ENCODE measurements around the gene ETFBKMT. TPM values are rescaled to one million over a fixed set of nuclear protein-coding genes. Genes with fewer than 3 reads are reported as not detected.

Gene ETFBKMT
- polyA plus RNA-seq, 1 of the 3 experiments (the other 2 are of a cell fraction): 1.6 TPM

DNA sequence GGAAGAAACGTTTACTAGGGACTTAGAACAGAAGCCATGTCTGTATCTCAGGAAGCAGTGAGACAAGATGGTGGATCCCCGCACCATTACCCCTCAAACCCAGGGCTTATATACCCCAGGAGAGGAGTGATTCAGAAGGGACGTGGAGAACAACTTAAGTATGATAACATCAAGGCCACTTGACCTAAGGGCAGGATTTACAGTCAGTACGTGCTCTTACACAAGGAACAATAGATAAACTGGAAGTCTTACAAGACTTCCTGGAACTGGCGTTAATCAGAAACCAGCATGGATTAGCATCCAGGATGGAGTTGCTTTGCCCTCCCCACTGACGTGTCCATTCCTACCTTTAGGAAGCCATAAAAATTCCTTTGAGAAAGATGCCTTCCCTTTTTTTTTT, 8.6 kb upstream of the ETFBKMT start:
- TF ChIP-seq, protein P1, sequence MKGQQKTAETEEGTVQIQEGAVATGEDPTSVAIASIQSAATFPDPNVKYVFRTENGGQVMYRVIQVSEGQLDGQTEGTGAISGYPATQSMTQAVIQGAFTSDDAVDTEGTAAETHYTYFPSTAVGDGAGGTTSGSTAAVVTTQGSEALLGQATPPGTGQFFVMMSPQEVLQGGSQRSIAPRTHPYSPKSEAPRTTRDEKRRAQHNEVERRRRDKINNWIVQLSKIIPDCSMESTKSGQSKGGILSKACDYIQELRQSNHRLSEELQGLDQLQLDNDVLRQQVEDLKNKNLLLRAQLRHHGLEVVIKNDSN (IDR thresholded peaks at IDR 0.05; ENCODE audit: borderline replicate concordance, low read depth): no peak
- TF ChIP-seq GATA2 (CRISPR knock-in tag; IDR thresholded peaks at IDR 0.05) (no peak), TAF1 (IDR thresholded peaks at IDR 0.05; ENCODE audit: borderline replicate concordance, low read depth, low read length) (0 out of 2 replicates have a peak, but pooled peaks have one; percentile 11), YY1 (IDR thresholded peaks at IDR 0.05; ENCODE audit: low read depth) (peak; percentile 77; the same call in 1 of the 2 replicates), CHD2 (IDR thresholded peaks at IDR 0.05; ENCODE audit: low read length, partially characterized antibody) (no peak)
- TF ChIP-seq, protein P2, sequence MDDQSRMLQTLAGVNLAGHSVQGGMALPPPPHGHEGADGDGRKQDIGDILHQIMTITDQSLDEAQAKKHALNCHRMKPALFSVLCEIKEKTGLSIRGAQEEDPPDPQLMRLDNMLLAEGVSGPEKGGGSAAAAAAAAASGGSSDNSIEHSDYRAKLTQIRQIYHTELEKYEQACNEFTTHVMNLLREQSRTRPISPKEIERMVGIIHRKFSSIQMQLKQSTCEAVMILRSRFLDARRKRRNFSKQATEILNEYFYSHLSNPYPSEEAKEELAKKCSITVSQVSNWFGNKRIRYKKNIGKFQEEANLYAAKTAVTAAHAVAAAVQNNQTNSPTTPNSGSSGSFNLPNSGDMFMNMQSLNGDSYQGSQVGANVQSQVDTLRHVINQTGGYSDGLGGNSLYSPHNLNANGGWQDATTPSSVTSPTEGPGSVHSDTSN (IDR thresholded peaks at IDR 0.05): no peak
- Histone ChIP-seq H3K4me2 (peak overlapping the region; percentile 83), H3F3A (replicated peaks; ENCODE audit: insufficient read depth) (peaks cover 7% of the 10 kb centered on the region), H3K4me3 (ENCODE audit: low read depth in 2 of 2, low read length in 1 of 2) (peak overlapping the region; percentile 51 to 81), H3K79me2 (ENCODE audit: insufficient read depth) (peaks cover 58% of the 10 kb centered on the region), H3K9ac (peak overlapping the region; percentile 81), H4K20me1 (ENCODE audit: insufficient read depth) (no peaks in the 10 kb centered on the region), H3K9me2 (no peaks in the 10 kb centered on the region), H2AFZ (ENCODE audit: low read depth) (peak overlapping the region; percentile 77), H3K36me3 (replicated peaks in 1 of 2; ENCODE audit: control insufficient read depth in 1 of 2, insufficient read depth in 2 of 2, low read length in 1 of 2) (peaks cover 0 to 3% of the 10 kb centered on the region in 2 experiments), H3K27me3 (ENCODE audit: insufficient read depth) (no peaks in the 10 kb centered on the region), H3K4me1 (ENCODE audit: control insufficient read depth in 1 of 2, insufficient read depth in 2 of 2, low read depth in 1 of 2, low read length in 1 of 2) (peaks cover 0 to 13% of the 10 kb centered on the region in 2 experiments; a peak in 2 of 4 replicates), H3K27ac (ENCODE audit: low read depth in 2 of 2, low read length in 1 of 2) (peak overlapping the region; percentile 64 to 76), H3K9me3 (no peaks in the 10 kb centered on the region)
- ChIA-PET CTCF (interaction anchor here (0.7 kb wide), 1 partner anchor 248 kb away, joined by 3 read pairs; no protein-coding TSS in a partner anchor), POLR2A (no interaction called here)
- no peak for DNase-seq
- 10% methylated on average over 6 of the region's 6 CpGs for WGBS (ENCODE audit: low lambda C conversion rate)

DNA sequence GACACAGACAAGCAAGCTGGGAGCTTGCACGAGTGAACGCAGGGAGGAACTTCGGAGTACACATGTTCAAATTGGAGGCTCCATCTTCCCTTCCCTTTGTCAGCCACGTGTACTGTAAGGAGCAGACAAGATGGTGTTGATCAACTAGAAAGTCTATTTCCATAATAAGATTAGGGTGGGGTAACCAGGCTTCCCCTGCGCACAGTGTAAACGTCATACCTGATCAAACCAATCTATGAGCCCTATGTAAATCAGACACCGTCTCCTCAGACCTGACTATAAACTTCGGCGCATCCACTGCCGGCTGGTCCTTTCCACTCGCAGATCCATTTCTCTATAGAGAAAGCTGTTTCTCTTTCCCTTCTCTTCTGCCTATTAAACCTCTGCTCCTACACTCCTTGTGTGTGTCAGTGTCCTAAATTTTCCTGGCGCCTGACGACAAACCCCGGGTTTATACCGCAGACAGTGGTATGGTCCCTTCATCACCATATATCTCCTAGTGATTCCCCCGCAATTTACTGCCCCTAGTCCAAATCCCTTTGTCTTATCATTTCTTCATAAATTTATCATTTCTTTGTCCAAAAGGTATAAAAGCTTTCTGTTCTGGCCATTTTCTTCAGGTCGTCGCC, 7.5 kb upstream of the ETFBKMT start:
- H4K20me1 ChIP-seq (ENCODE audit: insufficient read depth): no peaks in the 10 kb centered on the region
- no peaks in the 10 kb centered on the region for H3K9me2 ChIP-seq
- H3K4me3 ChIP-seq (ENCODE audit: low read depth in 2 of 2, low read length in 1 of 2): peak overlapping the region; percentile 51 to 81
- peaks cover 0 to 10% of the 10 kb centered on the region in 2 experiments; a peak in 2 of 4 replicates for H3K4me1 ChIP-seq (ENCODE audit: control insufficient read depth in 1 of 2, insufficient read depth in 2 of 2, low read depth in 1 of 2, low read length in 1 of 2)
- peak overlapping the region; percentile 83 for H3K4me2 ChIP-seq
- H3K9ac ChIP-seq: peak overlapping the region; percentile 81
- peaks cover 47% of the 10 kb centered on the region for H3K79me2 ChIP-seq (ENCODE audit: insufficient read depth)
- no peaks in the 10 kb centered on the region for H3K9me3 ChIP-seq
- 27% methylated on average over 18 of the region's 18 CpGs for WGBS (ENCODE audit: low lambda C conversion rate)
- H2AFZ ChIP-seq (ENCODE audit: low read depth): peak overlapping the region; percentile 92
- CTCF ChIA-PET: interaction anchor here (1.0 to 2.9 kb wide), 16 partner anchors 10 to 1020 kb away, joined by 3 to 32 read pairs (median 4); no protein-coding TSS in a partner anchor
- peaks cover 0 to 3% of the 10 kb centered on the region in 2 experiments for H3K36me3 ChIP-seq (replicated peaks in 1 of 2; ENCODE audit: control insufficient read depth in 1 of 2, insufficient read depth in 2 of 2, low read length in 1 of 2)
- H3K27me3 ChIP-seq (ENCODE audit: insufficient read depth): no peaks in the 10 kb centered on the region
- peak; percentile 71 for DNase-seq
- POLR2A ChIA-PET: interaction anchor here (1.7 kb wide), 1 partner anchor 308 kb away, joined by 5 read pairs; the partner anchor contains the start of gene RESF1
- H3F3A ChIP-seq (replicated peaks; ENCODE audit: insufficient read depth): peaks cover 7% of the 10 kb centered on the region
- peak overlapping the region; percentile 76 to 92 for H3K27ac ChIP-seq (ENCODE audit: low read depth in 2 of 2, low read length in 1 of 2)
- no peak for TF ChIP-seq GATA2 (CRISPR knock-in tag; IDR thresholded peaks at IDR 0.05)
- no peak for TF ChIP-seq EZH2phosphoT487 (IDR thresholded peaks at IDR 0.05; ENCODE audit: borderline replicate concordance, low read depth)
- TF ChIP-seq, protein P3, sequence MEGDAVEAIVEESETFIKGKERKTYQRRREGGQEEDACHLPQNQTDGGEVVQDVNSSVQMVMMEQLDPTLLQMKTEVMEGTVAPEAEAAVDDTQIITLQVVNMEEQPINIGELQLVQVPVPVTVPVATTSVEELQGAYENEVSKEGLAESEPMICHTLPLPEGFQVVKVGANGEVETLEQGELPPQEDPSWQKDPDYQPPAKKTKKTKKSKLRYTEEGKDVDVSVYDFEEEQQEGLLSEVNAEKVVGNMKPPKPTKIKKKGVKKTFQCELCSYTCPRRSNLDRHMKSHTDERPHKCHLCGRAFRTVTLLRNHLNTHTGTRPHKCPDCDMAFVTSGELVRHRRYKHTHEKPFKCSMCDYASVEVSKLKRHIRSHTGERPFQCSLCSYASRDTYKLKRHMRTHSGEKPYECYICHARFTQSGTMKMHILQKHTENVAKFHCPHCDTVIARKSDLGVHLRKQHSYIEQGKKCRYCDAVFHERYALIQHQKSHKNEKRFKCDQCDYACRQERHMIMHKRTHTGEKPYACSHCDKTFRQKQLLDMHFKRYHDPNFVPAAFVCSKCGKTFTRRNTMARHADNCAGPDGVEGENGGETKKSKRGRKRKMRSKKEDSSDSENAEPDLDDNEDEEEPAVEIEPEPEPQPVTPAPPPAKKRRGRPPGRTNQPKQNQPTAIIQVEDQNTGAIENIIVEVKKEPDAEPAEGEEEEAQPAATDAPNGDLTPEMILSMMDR (IDR thresholded peaks at IDR 0.05): no peak
- TF ChIP-seq SMC3 (IDR thresholded peaks at IDR 0.05; ENCODE audit: low read depth, low read length): no peak
- TF ChIP-seq CHD2 (IDR thresholded peaks at IDR 0.05; ENCODE audit: low read length, partially characterized antibody): peak; percentile 19
- TF ChIP-seq, protein P4, sequence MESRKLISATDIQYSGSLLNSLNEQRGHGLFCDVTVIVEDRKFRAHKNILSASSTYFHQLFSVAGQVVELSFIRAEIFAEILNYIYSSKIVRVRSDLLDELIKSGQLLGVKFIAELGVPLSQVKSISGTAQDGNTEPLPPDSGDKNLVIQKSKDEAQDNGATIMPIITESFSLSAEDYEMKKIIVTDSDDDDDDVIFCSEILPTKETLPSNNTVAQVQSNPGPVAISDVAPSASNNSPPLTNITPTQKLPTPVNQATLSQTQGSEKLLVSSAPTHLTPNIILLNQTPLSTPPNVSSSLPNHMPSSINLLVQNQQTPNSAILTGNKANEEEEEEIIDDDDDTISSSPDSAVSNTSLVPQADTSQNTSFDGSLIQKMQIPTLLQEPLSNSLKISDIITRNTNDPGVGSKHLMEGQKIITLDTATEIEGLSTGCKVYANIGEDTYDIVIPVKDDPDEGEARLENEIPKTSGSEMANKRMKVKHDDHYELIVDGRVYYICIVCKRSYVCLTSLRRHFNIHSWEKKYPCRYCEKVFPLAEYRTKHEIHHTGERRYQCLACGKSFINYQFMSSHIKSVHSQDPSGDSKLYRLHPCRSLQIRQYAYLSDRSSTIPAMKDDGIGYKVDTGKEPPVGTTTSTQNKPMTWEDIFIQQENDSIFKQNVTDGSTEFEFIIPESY (IDR thresholded peaks at IDR 0.05; ENCODE audit: borderline replicate concordance, low read depth): no peak
- TF ChIP-seq FOSL2 (IDR thresholded peaks at IDR 0.05; ENCODE audit: borderline replicate concordance, low read depth): no peak
- peak; percentile 85; the same call in 1 of the 2 replicates for TF ChIP-seq YY1 (IDR thresholded peaks at IDR 0.05; ENCODE audit: low read depth)
- no peak for TF ChIP-seq RAD21 (IDR thresholded peaks at IDR 0.05; ENCODE audit: low read length)
- peak; percentile 89 for TF ChIP-seq TAF1 (IDR thresholded peaks at IDR 0.05; ENCODE audit: borderline replicate concordance, low read depth, low read length)
- no peak for TF ChIP-seq RXRA (IDR thresholded peaks at IDR 0.05; ENCODE audit: borderline replicate concordance, low read depth)
- TF ChIP-seq POLR2AphosphoS5 (IDR thresholded peaks at IDR 0.05; ENCODE audit: low read depth, low read length): peak; percentile 94
- TF ChIP-seq MEF2A (IDR thresholded peaks at IDR 0.05; ENCODE audit: borderline replicate concordance, low read depth): no peak
- 0 out of 2 replicates have a peak, but pooled peaks have one; percentile 25 for TF ChIP-seq RCOR1 (IDR thresholded peaks at IDR 0.05; ENCODE audit: low read length)
- TF ChIP-seq JUND (IDR thresholded peaks at IDR 0.05): no peak
- TF ChIP-seq, protein P5, sequence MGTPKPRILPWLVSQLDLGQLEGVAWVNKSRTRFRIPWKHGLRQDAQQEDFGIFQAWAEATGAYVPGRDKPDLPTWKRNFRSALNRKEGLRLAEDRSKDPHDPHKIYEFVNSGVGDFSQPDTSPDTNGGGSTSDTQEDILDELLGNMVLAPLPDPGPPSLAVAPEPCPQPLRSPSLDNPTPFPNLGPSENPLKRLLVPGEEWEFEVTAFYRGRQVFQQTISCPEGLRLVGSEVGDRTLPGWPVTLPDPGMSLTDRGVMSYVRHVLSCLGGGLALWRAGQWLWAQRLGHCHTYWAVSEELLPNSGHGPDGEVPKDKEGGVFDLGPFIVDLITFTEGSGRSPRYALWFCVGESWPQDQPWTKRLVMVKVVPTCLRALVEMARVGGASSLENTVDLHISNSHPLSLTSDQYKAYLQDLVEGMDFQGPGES (IDR thresholded peaks at IDR 0.05; ENCODE audit: low read depth, low read length): no peak
- no peak for TF ChIP-seq ELF1 (IDR thresholded peaks at IDR 0.05)
